Measurements from ENCODE around the gene IL36RN.

IL36RN gene

GRCh38 chr2:113058998-113059960, at the start of gene IL36RN:
TSS of gene IL36RN (plus strand) at chr2:113059198. CDS start at chr2:113059439, 241 bp downstream.
- DNase-seq (ENCODE audit: low read depth in 2 of 2), result no peak

DNA sequence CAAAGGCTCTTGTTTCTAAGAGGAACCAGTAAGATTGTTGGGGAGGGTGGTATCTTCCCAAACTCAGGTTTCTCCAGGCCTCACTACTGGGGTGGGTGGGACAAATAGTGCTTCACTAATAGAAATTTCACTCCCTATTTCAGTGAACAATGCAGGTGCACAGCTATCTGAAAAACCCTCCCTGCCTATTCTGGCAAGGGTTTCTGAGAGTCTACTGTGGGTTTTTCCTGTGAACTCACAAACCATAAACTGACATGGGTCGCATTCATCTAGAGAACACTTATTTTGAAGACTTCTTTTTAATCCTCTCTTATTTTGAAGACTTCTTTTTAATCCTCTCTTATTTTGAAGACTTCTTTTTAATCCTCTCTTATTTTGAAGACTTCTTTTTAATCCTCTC, 49.4 kb upstream of the IL36RN start:
- no peak for DNase-seq (ENCODE audit: low read depth in 2 of 2)

DNA sequence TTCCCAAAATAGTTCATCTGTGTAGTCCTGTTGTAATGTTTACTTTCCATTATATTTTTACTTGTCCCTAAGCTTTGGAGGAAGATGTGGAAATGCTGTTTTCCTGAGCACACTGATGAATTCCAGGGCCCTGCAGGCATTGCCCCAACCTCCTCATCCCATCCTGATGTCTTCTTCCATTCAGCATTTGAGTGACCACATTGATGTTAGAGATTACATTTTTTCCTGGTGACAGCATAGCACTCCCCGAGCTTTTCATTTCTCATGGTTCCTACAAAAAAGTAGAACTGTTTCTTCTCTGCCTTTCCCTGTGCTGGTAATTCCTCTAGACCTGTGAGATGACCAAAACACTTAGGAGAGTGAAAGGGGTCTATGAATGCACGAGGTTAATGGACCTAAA, 48.9 kb upstream of the IL36RN start:
- DNase-seq (ENCODE audit: low read depth in 2 of 2), result no peak

GRCh38 chr2:113011108-113011507, 47.9 kb upstream of the IL36RN start:
- DNase-seq (ENCODE audit: low read depth in 2 of 2), result no peak

DNA sequence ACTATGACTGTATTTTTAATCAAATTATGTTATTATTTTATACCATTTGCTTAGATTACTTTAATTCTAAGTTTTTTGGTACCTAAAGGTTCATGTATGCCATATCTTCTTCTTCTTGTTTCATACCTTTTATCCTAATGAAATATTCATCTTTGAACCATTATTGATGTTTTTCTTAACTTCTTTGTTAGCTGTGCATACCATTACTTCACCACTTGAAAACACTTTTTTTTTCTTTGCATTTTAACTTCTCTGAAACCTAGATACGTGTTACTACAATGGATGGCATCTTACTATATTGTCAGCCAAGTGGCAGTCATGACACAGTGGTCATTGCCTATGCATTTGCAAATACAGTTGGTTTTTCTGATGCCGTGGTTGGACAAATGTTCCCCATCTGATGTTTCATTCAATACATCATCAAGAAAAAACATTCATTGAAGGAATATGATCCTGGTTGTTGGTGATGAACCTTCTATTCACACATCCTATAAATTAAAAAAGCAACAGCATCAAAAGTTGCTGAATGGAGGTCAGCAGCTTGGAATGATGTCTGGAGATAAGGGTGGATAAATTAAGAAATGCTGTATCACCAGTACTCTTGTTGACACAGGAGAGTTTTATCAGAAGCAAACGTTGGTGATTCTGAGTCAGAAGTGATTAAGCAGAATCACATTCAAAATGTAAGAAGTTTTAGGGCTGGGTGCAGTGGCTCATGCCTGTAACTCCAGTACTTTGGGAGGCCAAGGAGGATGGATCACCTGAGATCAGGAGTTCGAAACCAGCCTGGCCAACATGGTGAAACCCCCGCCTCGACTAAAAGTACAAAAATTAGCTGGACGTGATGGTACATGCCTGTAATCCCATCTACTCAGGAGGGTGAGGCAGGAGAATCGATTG, 46.3 kb upstream of the IL36RN start:
- DNase-seq (ENCODE audit: low read depth in 2 of 2), result no peak

- DNase-seq (ENCODE audit: low read depth in 2 of 2), result no peak
Observed at GRCh38 chr2:113013336-113013661, 45.7 kb upstream of the IL36RN start.

DNA sequence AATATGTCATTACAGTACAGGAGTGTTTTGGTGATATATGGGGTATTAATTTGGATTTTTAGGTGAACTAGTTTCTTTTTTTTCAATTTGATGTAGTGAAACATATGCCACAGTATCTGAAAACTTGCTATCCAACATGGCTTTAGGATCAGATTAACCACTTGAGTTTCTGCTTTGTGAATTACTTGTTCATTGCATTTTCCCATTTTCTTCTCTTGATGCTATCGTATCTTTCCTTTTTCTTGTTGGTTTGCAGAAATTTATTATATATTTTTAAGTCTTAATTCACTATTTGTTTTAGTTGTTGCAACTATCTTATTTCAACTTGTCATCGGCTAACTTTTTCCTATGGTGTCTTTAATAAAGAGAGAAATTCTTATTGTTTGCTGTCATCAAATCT, 44.9 kb upstream of the IL36RN start:
- DNase-seq (ENCODE audit: low read depth in 2 of 2), result no peak

DNA sequence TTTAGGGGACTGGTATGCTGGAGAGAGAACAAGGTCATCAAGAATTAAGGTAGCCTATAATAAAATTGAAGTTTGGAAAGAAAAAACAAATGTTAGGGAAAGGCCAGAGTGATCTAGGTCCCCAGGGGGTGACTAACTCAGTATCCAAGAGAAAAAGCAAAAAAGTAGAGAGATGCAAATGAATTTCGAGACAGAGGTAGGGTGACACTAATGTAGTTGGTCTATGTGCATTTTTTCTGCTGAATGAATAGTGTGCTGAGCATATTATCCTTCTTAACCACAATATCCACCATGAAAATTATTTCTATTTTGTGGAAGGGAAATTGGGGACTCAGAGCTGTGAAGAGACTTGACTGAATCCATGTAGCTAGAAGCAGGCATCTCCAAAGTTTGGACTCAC, 44.0 kb upstream of the IL36RN start:
- DNase-seq (ENCODE audit: low read depth in 2 of 2), result no peak

GRCh38 chr2:113015655-113016054, 43.3 kb upstream of the IL36RN start:
- no peak for DNase-seq (ENCODE audit: low read depth in 2 of 2)

- no peak for DNase-seq (ENCODE audit: low read depth in 2 of 2)
Observed at GRCh38 chr2:113018509-113018908, 40.5 kb upstream of the IL36RN start.

GRCh38 chr2:113021312-113021711, 37.7 kb upstream of the IL36RN start:
- DNase-seq (ENCODE audit: low read depth in 2 of 2), result no peak

GRCh38 chr2:113024764-113025163, 34.2 kb upstream of the IL36RN start:
- no peak for DNase-seq (ENCODE audit: low read depth in 2 of 2)

- no peak for DNase-seq (ENCODE audit: low read depth in 2 of 2)
Observed at GRCh38 chr2:113025737-113026136, 33.3 kb upstream of the IL36RN start.

GRCh38 chr2:113027691-113028090, 31.3 kb upstream of the IL36RN start:
- no peak for DNase-seq (ENCODE audit: low read depth in 2 of 2)

DNA sequence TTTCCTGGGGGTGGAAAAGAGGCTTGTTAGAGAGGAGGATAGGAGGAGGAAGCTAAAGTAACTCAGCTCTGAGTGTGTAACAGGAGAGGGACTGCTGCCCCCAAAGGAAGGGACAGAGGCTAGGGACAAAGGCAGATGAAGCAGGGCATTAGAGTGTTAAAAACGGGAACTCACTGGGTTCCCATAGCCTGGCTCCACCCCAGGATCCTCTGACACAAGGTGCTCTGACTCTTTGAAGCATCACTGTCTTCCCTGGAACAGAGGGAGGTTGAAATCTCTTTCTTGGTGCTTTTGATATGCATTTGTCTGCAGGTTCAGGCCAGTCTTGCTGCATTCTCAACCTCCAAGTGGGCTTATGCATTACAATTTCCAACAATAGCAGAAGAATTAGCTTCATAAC, 30.9 kb upstream of the IL36RN start:
- DNase-seq (ENCODE audit: low read depth in 2 of 2), result no peak

DNA sequence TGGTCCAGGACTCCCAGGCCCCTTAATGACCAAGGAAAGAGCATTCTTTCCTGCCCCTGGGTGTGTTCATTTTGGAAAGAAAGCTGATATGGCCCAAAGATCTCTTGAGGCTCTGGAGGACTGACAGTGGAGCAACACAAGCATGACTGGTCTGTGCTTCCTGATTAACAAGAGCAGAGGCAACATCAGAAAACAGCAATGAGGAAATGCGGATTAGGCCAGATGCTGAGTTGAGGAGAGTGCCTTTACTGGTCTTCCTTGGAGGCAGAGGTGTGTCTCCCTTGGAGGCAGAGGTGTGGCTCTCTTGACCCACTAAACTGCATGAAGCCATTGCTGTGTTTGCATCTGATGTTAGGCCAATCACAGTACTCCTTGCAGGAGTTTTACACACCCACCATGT, 26.3 kb upstream of the IL36RN start:
- DNase-seq (ENCODE audit: low read depth in 2 of 2), result no peak

DNA sequence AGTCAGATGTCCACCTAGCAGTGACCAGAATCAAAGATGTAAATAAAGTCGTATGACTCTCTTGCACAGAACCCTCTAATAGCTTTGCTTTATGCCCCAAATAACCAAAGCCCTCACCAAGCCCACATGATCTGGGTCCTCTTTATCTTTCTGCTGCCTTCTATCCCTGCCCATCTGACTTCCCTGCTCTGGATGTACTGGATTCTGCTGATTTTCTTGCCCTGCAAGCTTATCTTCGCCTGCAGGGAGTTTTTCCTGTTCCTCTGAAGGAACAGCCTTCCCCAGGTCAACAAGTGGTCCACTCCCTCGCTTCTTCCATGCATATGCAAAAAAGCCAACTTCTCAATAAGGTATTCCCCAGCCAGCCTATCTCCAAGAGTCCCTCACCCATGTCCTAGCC, 25.0 kb upstream of the IL36RN start:
- DNase-seq (ENCODE audit: low read depth in 2 of 2), result no peak

DNA sequence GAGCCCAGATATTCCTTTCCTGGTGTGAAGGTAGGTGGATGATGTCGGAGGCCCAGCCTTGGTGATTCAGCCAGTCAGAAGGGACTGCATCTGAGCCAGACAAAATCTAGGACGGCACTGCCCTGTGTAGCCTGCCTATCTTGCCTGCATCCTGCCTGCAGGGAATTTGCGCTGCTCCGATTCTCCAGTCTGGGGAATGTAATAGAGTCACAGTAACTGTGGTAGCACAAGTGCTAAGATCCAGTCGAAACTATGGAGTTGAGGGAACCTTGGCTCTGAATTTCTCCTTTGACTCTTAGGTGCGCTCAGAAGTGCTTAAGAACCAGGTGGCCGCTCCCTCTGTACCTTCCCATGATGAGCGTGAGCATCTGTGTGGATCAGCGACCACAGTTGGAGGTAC, 22.2 kb upstream of the IL36RN start:
- no peak for DNase-seq (ENCODE audit: low read depth in 2 of 2)

GRCh38 chr2:113038291-113038690, 20.7 kb upstream of the IL36RN start:
- DNase-seq (ENCODE audit: low read depth in 2 of 2), result no peak

DNA sequence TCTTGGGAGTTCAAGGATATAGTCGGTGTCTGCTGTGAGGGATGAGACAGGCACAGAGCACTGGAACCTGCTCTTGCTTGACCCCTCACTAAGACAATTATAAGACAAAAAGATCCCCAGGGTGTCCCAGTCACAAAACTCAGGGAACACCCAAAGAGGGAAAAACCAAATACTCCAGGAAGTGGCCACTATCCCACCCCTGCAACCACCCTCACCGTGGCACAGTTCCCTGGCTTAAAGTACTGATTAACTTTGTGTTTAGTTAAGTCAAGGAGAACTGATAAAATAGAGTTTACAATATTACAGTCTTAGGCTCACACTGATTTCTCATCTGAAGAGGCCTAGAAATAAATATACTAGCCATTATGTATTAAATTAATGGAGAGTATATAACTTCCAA, 19.8 kb upstream of the IL36RN start:
- no peak for DNase-seq (ENCODE audit: low read depth in 2 of 2)

- no peak for DNase-seq (ENCODE audit: low read depth in 2 of 2)
Observed at GRCh38 chr2:113039719-113040118, 19.3 kb upstream of the IL36RN start.

- DNase-seq (ENCODE audit: low read depth in 2 of 2), result no peak
Observed at GRCh38 chr2:113041871-113042270, 17.1 kb upstream of the IL36RN start.

GRCh38 chr2:113046465-113046864, 12.5 kb upstream of the IL36RN start:
- no peak for DNase-seq (ENCODE audit: low read depth in 2 of 2)
